Measurements from ENCODE around the gene ZFP36. TPM values are rescaled to one million over a fixed set of nuclear protein-coding genes. Genes with fewer than 3 reads are reported as not detected.

Gene ZFP36
- total RNA-seq, 2 experiments from 2014 or later, result 1,278 to 1,362 TPM

- no peaks in the 10 kb centered on the region for H3K9me3 ChIP-seq (ENCODE audit: control insufficient read depth in 1 of 2, insufficient read depth in 1 of 2, low read length in 2 of 2)
- H3K27ac ChIP-seq (ENCODE audit: low read depth in 1 of 2, low read length in 2 of 2), result no peak overlapping the region
- H3K27me3 Mint-ChIP-seq, result no peaks in the 10 kb centered on the region
- H3K36me3 ChIP-seq (ENCODE audit: insufficient read depth, low read length), result peaks cover 16% of the 10 kb centered on the region
- no peaks in the 10 kb centered on the region for H3K27me3 ChIP-seq (ENCODE audit: control insufficient read depth in 1 of 2, insufficient read depth in 2 of 2, low read length in 2 of 2)
- ATAC-seq (ENCODE audit: poor library complexity) (no peak), DNase-seq (peak in 2 of 14 experiments; percentile 23 to 44)
- H3K4me3 Mint-ChIP-seq, result peak overlapping the region; percentile 75
- H3K9me3 Mint-ChIP-seq, result no peaks in the 10 kb centered on the region
- peaks cover 39% of the 10 kb centered on the region for H3K36me3 Mint-ChIP-seq (ENCODE audit: low read depth)
- H3K27ac Mint-ChIP-seq, result peak overlapping the region; percentile 27
- POLR2A ChIA-PET, result interaction anchor here (2.2 kb wide), 2 partner anchors 18 kb away, joined by 8 to 14 read pairs; partner anchors contain the start of gene RPS16
- peaks cover 12% of the 10 kb centered on the region for H3K4me1 Mint-ChIP-seq (ENCODE audit: low read depth)
- no peak overlapping the region for H3K4me3 ChIP-seq (ENCODE audit: low read length)
- H3K4me1 ChIP-seq (ENCODE audit: insufficient read depth, low read length), result peaks cover 25% of the 10 kb centered on the region
- TF ChIP-seq CTCF (IDR thresholded peaks at IDR 0.05), result no peak
- intact Hi-C loops (cut with DNase I, micrococcal nuclease), result loop anchor here in 1 of 2 experiments (10.0 kb wide), 1 partner anchor 293 kb away; the partner anchor contains the start of gene PAK4
- CTCF ChIA-PET, result no interaction called here
Measured at GRCh38 chr19:39417463-39418181, 11.0 kb downstream of the ZFP36 start.

GRCh38 chr19:39419003-39419402 is 12.4 kb downstream of the ZFP36 start:
- POLR2A ChIA-PET, result interaction anchor here (1.0 to 2.2 kb wide), 2 partner anchors 17 to 28 kb away, joined by 5 to 8 read pairs; partner anchors contain the start of genes MED29, PAF1 and RPS16
- peaks cover 45% of the 10 kb centered on the region for H3K36me3 Mint-ChIP-seq (ENCODE audit: low read depth)
- ATAC-seq (ENCODE audit: poor library complexity) (no peak), DNase-seq (peak in 2 of 14 experiments; percentile 19 to 41)
- H3K4me3 ChIP-seq (ENCODE audit: low read length), result no peak overlapping the region
- no peaks in the 10 kb centered on the region for H3K9me3 ChIP-seq (ENCODE audit: control insufficient read depth in 1 of 2, insufficient read depth in 1 of 2, low read length in 2 of 2)
- intact Hi-C loops (cut with DNase I, micrococcal nuclease), result loop anchor here in 1 of 2 experiments (10.0 kb wide), 1 partner anchor 294 kb away; the partner anchor contains the start of gene PAK4
- H3K27me3 ChIP-seq (ENCODE audit: control insufficient read depth in 1 of 2, insufficient read depth in 2 of 2, low read length in 2 of 2), result no peaks in the 10 kb centered on the region
- H3K27ac Mint-ChIP-seq, result peak overlapping the region; percentile 42
- H3K9me3 Mint-ChIP-seq, result no peaks in the 10 kb centered on the region
- TF ChIP-seq CTCF (IDR thresholded peaks at IDR 0.05), result no peak
- H3K4me3 Mint-ChIP-seq, result no peak overlapping the region
- H3K4me1 Mint-ChIP-seq (ENCODE audit: low read depth), result peaks cover 7% of the 10 kb centered on the region
- CTCF ChIA-PET, result no interaction called here
- peaks cover 29% of the 10 kb centered on the region for H3K36me3 ChIP-seq (ENCODE audit: insufficient read depth, low read length)
- peaks cover 13% of the 10 kb centered on the region for H3K4me1 ChIP-seq (ENCODE audit: insufficient read depth, low read length)
- H3K27me3 Mint-ChIP-seq, result no peaks in the 10 kb centered on the region
- no peak overlapping the region for H3K27ac ChIP-seq (ENCODE audit: low read depth in 1 of 2, low read length in 2 of 2)

GRCh38 chr19:39420769-39421168 is 14.1 kb downstream of the ZFP36 start:
- H3K4me3 Mint-ChIP-seq, result no peak overlapping the region
- no peaks in the 10 kb centered on the region for H3K9me3 Mint-ChIP-seq
- Histone ChIP-seq H3K27me3 (ENCODE audit: control insufficient read depth in 1 of 2, insufficient read depth in 2 of 2, low read length in 2 of 2) (no peaks in the 10 kb centered on the region), H3K9me3 (ENCODE audit: control insufficient read depth in 1 of 2, insufficient read depth in 1 of 2, low read length in 2 of 2) (no peaks in the 10 kb centered on the region), H3K4me1 (ENCODE audit: insufficient read depth, low read length) (no peaks in the 10 kb centered on the region), H3K4me3 (ENCODE audit: low read length) (no peak overlapping the region), H3K36me3 (ENCODE audit: insufficient read depth, low read length) (peaks cover 31% of the 10 kb centered on the region), H3K27ac (ENCODE audit: low read depth in 1 of 2, low read length in 2 of 2) (no peak overlapping the region)
- no peaks in the 10 kb centered on the region for H3K27me3 Mint-ChIP-seq
- peaks cover 48% of the 10 kb centered on the region for H3K36me3 Mint-ChIP-seq (ENCODE audit: low read depth)
- ChIA-PET POLR2A (interaction anchor here (0.9 to 1.6 kb wide), 2 partner anchors 8 to 15 kb away, joined by 3 read pairs; partner anchors contain the start of genes PLEKHG2 and RPS16), CTCF (interaction anchor here (0.6 to 1.4 kb wide), 2 partner anchors 9 to 210 kb away, joined by 3 to 6 read pairs; partner anchors contain the start of gene PLEKHG2)
- no peak for ATAC-seq (ENCODE audit: poor library complexity)
- TF ChIP-seq CTCF (IDR thresholded peaks at IDR 0.05), result no peak
- no peak overlapping the region for H3K27ac Mint-ChIP-seq
- intact Hi-C loops (cut with DNase I, micrococcal nuclease), result no loop called here
- no peaks in the 10 kb centered on the region for H3K4me1 Mint-ChIP-seq (ENCODE audit: low read depth)
- DNase-seq, result peak in 2 of 14 experiments; percentile 11 to 43
